Measurements from ENCODE around the gene RO60.

RO60 gene

DNA sequence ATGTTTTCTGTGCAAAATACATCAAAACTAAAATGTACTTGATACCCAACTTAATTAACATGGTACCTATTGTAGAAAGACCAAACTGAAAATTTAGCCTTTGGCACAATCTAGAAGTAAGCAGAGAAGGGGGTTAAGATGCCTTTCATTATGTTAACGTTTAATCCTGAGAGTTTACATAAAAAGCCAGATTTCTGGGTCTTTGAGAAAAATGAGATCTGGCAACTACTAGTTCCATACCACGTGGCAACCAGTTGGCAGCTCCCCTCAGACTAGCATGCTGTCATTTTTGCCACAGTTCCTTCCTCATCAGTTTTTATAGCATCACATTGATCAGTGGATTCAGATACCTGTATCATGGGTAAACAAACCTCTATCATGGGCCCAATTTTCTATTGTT, 1.5 kb downstream of the RO60 start:
- H3K4me3 ChIP-seq (ENCODE audit: low read length), result peak overlapping the region; percentile 86
- DNase-seq (ENCODE audit: low read depth), result peak; percentile 16
- TF ChIP-seq, protein P1, sequence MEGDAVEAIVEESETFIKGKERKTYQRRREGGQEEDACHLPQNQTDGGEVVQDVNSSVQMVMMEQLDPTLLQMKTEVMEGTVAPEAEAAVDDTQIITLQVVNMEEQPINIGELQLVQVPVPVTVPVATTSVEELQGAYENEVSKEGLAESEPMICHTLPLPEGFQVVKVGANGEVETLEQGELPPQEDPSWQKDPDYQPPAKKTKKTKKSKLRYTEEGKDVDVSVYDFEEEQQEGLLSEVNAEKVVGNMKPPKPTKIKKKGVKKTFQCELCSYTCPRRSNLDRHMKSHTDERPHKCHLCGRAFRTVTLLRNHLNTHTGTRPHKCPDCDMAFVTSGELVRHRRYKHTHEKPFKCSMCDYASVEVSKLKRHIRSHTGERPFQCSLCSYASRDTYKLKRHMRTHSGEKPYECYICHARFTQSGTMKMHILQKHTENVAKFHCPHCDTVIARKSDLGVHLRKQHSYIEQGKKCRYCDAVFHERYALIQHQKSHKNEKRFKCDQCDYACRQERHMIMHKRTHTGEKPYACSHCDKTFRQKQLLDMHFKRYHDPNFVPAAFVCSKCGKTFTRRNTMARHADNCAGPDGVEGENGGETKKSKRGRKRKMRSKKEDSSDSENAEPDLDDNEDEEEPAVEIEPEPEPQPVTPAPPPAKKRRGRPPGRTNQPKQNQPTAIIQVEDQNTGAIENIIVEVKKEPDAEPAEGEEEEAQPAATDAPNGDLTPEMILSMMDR (IDR thresholded peaks at IDR 0.05; ENCODE audit: insufficient read depth, low read depth, low read length, missing control alignments), result no peak

DNA sequence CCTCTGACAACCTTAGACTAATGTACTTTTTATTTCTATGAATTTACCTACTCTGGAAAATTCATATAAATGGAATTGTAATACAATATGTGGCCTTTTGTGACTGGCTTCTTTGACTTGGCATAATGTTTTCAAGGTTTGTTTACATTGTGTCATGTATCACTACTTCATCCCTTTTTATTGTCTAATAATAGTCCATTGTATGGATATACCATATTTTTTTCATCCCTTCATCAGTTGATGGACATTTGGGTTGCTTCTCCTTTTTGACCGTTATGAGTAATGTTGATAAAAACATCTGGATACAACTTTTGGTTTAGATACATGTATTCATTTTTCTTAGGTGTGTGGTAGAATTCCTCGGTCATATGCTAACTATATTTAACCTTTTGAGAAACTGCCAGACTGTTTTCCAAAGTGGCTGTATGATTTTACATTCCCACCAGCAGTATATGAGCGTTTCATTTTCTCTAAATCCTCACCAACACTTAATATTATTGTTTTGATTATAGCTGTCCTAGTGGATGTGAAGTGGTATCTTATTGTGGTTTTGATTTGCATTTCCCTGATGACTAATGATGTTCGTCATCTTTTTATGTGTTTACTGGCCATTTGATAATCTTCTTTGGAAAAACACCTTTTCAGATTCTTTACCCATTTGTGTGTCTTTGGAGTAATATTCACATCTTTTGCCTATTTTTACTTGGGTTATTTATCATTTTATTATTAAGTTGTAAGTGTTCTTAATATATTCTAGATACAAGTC, 3.5 kb downstream of the RO60 start:
- TF ChIP-seq, protein P1 (IDR thresholded peaks at IDR 0.05; ENCODE audit: insufficient read depth, low read depth, low read length, missing control alignments), result no peak
- H3K4me3 ChIP-seq (ENCODE audit: low read length), result no peak overlapping the region
- peak; percentile 28 for DNase-seq (ENCODE audit: low read depth)

DNA sequence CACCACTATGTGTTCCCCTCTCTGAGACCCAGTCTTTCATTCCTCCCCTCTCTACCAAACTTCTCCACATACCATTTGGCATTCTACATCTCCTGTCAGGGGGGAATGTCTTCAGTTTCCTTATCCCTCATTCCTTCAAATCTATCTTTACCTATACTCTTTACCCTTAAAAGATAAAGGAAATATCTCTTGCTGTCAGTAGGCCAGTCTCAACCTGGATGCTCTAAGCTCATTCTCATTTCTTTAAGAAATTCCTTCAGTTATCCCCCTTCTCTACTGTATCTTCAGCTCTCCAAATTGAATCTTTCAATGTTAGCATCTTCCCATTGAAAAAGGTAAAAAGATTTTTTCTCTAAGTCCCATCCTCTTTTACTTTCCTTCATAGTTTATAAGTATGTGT, 6.5 kb downstream of the RO60 start:
- TF ChIP-seq, protein P1 (IDR thresholded peaks at IDR 0.05; ENCODE audit: insufficient read depth, low read depth, low read length, missing control alignments), result no peak
- H3K4me3 ChIP-seq (ENCODE audit: low read length), result no peak overlapping the region
- DNase-seq (ENCODE audit: low read depth), result no peak

DNA sequence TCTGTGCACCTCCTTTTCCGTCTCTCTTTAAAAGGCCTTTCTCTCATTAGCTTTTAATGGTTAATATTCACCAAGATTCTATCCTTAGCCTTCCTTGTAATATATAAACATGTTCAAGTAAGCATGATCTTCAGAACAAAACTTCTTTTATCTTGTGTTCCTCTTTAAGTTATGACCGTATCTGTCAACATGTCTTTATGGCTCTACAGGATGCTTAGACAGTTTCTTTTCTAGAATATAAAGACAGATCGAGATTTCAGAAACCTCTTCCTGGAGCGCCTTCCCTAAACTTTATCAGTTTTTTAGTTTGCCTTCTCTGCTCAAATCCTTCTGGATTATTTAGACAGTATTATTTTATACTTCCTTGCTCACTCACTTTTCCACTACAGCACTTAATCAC, 7.2 kb downstream of the RO60 start:
- no peak overlapping the region for H3K4me3 ChIP-seq (ENCODE audit: low read length)
- TF ChIP-seq, protein P1 (IDR thresholded peaks at IDR 0.05; ENCODE audit: insufficient read depth, low read depth, low read length, missing control alignments), result no peak
- no peak for DNase-seq (ENCODE audit: low read depth)

DNA sequence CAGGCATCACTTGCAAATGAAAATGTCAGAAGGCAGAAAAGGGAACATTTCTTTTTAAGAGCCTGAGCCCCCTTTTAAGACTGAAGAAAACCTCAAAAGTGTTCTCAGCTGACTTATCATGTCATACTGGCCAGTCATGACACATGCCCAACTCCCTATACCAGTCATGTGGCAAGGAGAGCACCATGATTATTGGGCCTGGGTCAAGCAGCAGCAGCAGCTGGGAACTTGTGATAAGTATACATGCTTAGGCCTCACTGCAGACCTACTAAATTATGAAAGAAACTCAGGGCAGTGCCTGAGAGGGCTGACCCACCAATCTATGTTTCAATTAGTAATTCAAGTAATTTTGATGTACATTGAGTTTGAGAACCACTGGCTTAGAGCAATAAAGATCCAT, 8.6 kb downstream of the RO60 start:
- peak; percentile 16 for DNase-seq (ENCODE audit: low read depth)
- TF ChIP-seq, protein P1 (IDR thresholded peaks at IDR 0.05; ENCODE audit: insufficient read depth, low read depth, low read length, missing control alignments), result no peak
- no peak overlapping the region for H3K4me3 ChIP-seq (ENCODE audit: low read length)

DNA sequence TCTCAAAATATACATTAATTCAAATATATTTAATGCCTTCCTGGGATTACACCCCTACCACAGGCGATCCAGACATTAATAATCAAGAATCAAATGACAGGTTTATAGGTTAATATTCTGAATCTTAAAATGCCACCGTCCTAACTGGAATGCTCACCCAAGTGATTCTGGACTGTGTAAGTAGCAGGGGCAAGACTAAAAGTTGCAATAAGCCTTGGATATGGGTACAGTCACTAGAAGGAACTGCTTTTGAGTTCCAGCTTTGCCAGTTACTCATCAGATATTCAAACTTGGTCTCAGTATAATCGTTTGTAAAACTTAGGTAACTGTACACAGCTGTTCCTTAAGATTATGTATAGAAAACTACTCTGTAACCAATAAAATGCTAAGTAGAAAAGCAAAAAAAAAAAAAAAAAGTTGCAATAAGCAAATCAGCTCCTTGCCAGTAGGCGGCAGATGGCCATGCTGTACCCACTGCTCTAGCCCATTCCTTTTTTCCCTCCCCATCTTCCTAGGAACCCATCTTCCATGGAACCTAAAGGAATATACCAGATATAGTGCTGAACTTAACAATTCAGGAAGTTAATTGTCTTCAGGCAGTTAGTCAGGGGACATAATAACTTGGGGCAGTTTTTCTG, 10.5 kb downstream of the RO60 start:
- TF ChIP-seq, protein P1 (IDR thresholded peaks at IDR 0.05; ENCODE audit: insufficient read depth, low read depth, low read length, missing control alignments), result peak; percentile 40
- DNase-seq (ENCODE audit: low read depth), result peak; percentile 22
- no peak overlapping the region for H3K4me3 ChIP-seq (ENCODE audit: low read length)

Data from epithelial cell of esophagus (primary cell).